ENCODE data around the gene PDCD6IP.

DNA sequence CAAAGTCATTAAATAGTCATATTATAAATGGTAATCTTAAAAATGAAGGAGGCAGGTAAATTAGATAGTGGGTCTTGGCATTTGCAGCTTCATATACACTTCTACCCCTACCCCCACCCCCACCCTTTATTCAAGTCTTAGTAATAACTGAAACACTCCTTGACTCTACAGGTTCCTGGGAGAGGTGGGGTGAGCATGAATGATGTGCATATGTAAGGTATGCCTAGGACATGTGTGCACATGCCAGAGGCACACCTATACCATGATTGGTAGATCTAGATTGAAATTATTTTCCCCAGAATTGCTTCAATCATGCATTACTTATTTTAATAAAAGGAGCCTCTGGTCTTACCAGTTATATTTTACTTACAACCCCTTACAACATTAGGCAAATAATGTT lies 40.1 kb upstream of the PDCD6IP start:
- TF ChIP-seq, protein P1, sequence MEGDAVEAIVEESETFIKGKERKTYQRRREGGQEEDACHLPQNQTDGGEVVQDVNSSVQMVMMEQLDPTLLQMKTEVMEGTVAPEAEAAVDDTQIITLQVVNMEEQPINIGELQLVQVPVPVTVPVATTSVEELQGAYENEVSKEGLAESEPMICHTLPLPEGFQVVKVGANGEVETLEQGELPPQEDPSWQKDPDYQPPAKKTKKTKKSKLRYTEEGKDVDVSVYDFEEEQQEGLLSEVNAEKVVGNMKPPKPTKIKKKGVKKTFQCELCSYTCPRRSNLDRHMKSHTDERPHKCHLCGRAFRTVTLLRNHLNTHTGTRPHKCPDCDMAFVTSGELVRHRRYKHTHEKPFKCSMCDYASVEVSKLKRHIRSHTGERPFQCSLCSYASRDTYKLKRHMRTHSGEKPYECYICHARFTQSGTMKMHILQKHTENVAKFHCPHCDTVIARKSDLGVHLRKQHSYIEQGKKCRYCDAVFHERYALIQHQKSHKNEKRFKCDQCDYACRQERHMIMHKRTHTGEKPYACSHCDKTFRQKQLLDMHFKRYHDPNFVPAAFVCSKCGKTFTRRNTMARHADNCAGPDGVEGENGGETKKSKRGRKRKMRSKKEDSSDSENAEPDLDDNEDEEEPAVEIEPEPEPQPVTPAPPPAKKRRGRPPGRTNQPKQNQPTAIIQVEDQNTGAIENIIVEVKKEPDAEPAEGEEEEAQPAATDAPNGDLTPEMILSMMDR (IDR thresholded peaks at IDR 0.05), result no peak
- TF ChIP-seq POLR2A (IDR thresholded peaks at IDR 0.05), result no peak
